ENCODE results near the gene ERFE. TPM values are rescaled to one million over a fixed set of nuclear protein-coding genes. Genes with fewer than 3 reads are reported as not detected.

Gene ERFE
- total RNA-seq, 1 donor: 1.8 TPM

- no peaks in the 10 kb centered on the region for H3K4me1 ChIP-seq (ENCODE audit: insufficient read depth, low read length)
- H2AFZ ChIP-seq (ENCODE audit: low read length): no peak overlapping the region
- no peaks in the 10 kb centered on the region for H3K9me3 ChIP-seq (ENCODE audit: low read depth, low read length)
- peak overlapping the region; percentile 39 for H3K4me2 ChIP-seq (ENCODE audit: insufficient read depth, low read length)
- no peaks in the 10 kb centered on the region for H3K79me2 ChIP-seq (ENCODE audit: insufficient read depth, low read length)
- no peak overlapping the region for H3K4me3 ChIP-seq (ENCODE audit: insufficient read depth, low read length)
- H3K27me3 ChIP-seq (ENCODE audit: insufficient read depth, low read length): peaks cover 1% of the 10 kb centered on the region
- DNase-seq (ENCODE audit: insufficient read length, low spot score, missing footprints): peak; percentile 83
- H3K36me3 ChIP-seq (ENCODE audit: insufficient read depth, low read length): no peaks in the 10 kb centered on the region
- H3K27ac ChIP-seq (ENCODE audit: low read depth, low read length): no peak overlapping the region
- TF ChIP-seq CTCF (IDR thresholded peaks at IDR 0.05; ENCODE audit: extremely low read depth, low read depth, low read length): no peak
- H4K20me1 ChIP-seq (ENCODE audit: insufficient read depth, low read length): no peaks in the 10 kb centered on the region
These were observed 707 bp upstream of the ERFE start for GRCh38 chr2:238158018-238158508.

- H3K27ac ChIP-seq (ENCODE audit: low read depth, low read length): no peak overlapping the region
- H3K4me3 ChIP-seq (ENCODE audit: insufficient read depth, low read length): peak overlapping the region; percentile 58
- no peaks in the 10 kb centered on the region for H3K9me3 ChIP-seq (ENCODE audit: low read depth, low read length)
- DNase-seq (ENCODE audit: insufficient read length, low spot score, missing footprints): peak; percentile 92
- no peaks in the 10 kb centered on the region for H3K36me3 ChIP-seq (ENCODE audit: insufficient read depth, low read length)
- H3K27me3 ChIP-seq (ENCODE audit: insufficient read depth, low read length): peaks cover 6% of the 10 kb centered on the region
- no peaks in the 10 kb centered on the region for H4K20me1 ChIP-seq (ENCODE audit: insufficient read depth, low read length)
- peak overlapping the region; percentile 78 for H3K4me2 ChIP-seq (ENCODE audit: insufficient read depth, low read length)
- H2AFZ ChIP-seq (ENCODE audit: low read length): peak overlapping the region; percentile 41
- no peaks in the 10 kb centered on the region for H3K79me2 ChIP-seq (ENCODE audit: insufficient read depth, low read length)
- TF ChIP-seq CTCF (IDR thresholded peaks at IDR 0.05; ENCODE audit: extremely low read depth, low read depth, low read length): no peak
- H3K4me1 ChIP-seq (ENCODE audit: insufficient read depth, low read length): peaks cover 4% of the 10 kb centered on the region
These were observed 335 bp downstream of the ERFE start for GRCh38 chr2:238159071-238159539.

GRCh38 chr2:238159661-238160205, 963 bp downstream of the ERFE start:
- peak overlapping the region; percentile 58 for H3K4me3 ChIP-seq (ENCODE audit: insufficient read depth, low read length)
- H3K36me3 ChIP-seq (ENCODE audit: insufficient read depth, low read length): no peaks in the 10 kb centered on the region
- H4K20me1 ChIP-seq (ENCODE audit: insufficient read depth, low read length): no peaks in the 10 kb centered on the region
- no peak overlapping the region for H2AFZ ChIP-seq (ENCODE audit: low read length)
- no peak overlapping the region for H3K27ac ChIP-seq (ENCODE audit: low read depth, low read length)
- peaks cover 6% of the 10 kb centered on the region for H3K27me3 ChIP-seq (ENCODE audit: insufficient read depth, low read length)
- peak; percentile 60 for DNase-seq (ENCODE audit: insufficient read length, low spot score, missing footprints)
- H3K79me2 ChIP-seq (ENCODE audit: insufficient read depth, low read length): no peaks in the 10 kb centered on the region
- H3K4me2 ChIP-seq (ENCODE audit: insufficient read depth, low read length): peak overlapping the region; percentile 78
- TF ChIP-seq CTCF (IDR thresholded peaks at IDR 0.05; ENCODE audit: extremely low read depth, low read depth, low read length): no peak
- peaks cover 4% of the 10 kb centered on the region for H3K4me1 ChIP-seq (ENCODE audit: insufficient read depth, low read length)
- H3K9me3 ChIP-seq (ENCODE audit: low read depth, low read length): no peaks in the 10 kb centered on the region

- Histone ChIP-seq H3K4me3 (ENCODE audit: insufficient read depth, low read length) (no peak overlapping the region), H3K36me3 (ENCODE audit: insufficient read depth, low read length) (no peaks in the 10 kb centered on the region), H3K27ac (ENCODE audit: low read depth, low read length) (no peak overlapping the region), H4K20me1 (ENCODE audit: insufficient read depth, low read length) (no peaks in the 10 kb centered on the region), H2AFZ (ENCODE audit: low read length) (no peak overlapping the region), H3K4me2 (ENCODE audit: insufficient read depth, low read length) (no peak overlapping the region), H3K4me1 (ENCODE audit: insufficient read depth, low read length) (peaks cover 4% of the 10 kb centered on the region), H3K9me3 (ENCODE audit: low read depth, low read length) (no peaks in the 10 kb centered on the region), H3K27me3 (ENCODE audit: insufficient read depth, low read length) (peaks cover 6% of the 10 kb centered on the region), H3K79me2 (ENCODE audit: insufficient read depth, low read length) (no peaks in the 10 kb centered on the region)
- DNase-seq (ENCODE audit: insufficient read length, low spot score, missing footprints): peak; percentile 85
- TF ChIP-seq CTCF (IDR thresholded peaks at IDR 0.05; ENCODE audit: extremely low read depth, low read depth, low read length): no peak
These were observed 1.7 kb downstream of the ERFE start for GRCh38 chr2:238160206-238161129.
